Measurements from ENCODE around the gene HOXB5.
A peak's percentile ranks its signal among the peaks of the same experiment; 100 is the strongest.

HOXB5 gene

DNA sequence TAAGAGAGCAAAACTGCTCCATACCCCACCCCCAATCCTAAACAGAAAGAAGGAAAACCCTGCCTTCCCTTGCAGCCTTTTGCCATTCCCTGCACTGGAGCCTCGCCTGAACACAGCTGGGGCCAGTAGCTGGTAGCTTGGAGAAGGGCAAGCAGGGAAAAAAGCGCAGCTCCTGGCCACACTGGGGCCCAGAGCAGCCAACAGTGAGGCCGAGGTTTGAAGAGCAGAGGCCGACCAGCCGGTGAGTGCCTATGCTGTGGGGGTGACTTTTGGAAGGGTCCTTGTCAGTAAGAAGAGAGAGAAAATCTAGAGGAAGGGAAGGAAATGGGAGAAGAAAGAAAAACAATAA is 35.8 kb upstream of the HOXB5 start:
- no peak for DNase-seq (ENCODE audit: low read depth)

DNA sequence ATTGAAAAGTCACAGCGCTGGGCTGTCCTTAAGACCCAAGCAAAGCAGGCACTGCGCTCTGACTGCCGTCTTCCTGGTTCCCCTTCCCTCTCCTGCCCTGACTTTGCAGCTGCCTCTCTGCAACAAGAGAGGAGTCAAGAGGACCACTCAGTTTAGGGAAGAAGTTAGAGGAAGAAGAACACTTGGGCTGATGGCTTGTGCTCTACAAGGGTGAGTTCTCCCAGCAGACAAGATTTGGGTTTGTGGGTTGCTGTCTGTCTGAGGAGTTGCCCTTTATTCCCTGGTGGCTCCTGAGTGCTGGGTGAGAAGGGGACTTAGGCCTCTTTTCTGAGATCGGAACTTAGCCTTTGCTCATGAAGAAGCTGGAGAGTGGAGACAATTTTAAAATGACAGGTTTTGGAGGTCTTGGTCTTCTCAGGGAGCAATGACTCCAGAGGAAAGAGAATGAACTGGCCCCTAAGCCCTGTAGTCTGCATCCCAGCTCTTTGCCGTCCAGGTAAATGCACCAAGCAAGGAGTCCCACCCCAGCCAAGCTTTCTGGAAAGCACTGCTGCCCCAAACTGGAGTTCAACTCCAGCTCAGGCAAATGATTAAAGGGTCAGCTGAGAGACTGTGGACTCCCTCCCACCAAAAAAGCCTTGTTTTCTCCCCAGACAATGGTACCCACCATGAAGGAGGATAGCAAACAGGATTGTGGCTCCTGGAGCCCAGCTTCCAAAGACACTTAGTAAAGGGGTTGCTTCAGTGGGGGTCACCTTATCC is 35.3 kb upstream of the HOXB5 start:
- no peak for DNase-seq (ENCODE audit: low read depth)

DNA sequence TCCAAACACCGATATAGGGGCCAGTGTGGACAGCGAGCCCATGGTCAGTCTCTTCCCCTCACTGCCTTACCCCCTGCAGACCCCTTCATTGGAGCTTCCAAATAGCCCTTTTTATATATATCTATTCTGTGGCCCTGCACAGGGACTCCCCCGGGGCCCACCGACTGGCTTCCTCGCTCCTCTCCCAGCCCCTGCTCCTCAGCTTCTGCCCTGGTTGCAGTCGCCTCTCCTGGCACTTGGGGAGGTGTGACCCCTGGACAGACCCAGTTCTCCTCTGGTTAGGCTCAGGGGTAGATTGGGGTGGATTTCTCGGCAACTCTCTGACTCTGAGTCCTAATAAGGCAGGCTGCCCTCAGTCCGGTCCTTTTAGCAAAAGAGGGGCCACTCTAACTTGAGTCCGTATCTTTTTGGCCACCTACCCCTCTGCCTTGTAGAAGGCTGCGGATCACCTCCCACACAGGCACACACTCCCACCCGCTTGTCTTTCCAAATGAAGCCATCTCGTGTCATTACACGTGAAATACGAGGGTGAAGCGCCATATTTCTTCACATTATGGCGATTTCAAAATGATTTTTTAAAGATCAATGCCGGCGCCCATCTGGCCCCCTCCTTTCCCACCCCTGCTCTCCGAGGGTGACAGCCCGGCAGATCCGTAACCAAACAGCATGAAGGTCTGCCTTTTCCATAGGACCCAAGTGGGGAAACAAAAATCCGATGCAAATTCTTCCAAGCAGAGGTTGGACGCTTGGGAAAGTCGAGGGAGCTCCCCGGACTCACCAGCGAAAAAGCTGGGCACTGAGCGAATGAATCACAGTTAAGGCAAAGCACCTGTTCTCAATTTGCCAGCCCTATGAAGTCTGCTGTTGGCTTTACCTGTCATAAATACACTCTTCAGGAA is 34.3 kb upstream of the HOXB5 start:
- DNase-seq (ENCODE audit: low read depth): no peak

DNA sequence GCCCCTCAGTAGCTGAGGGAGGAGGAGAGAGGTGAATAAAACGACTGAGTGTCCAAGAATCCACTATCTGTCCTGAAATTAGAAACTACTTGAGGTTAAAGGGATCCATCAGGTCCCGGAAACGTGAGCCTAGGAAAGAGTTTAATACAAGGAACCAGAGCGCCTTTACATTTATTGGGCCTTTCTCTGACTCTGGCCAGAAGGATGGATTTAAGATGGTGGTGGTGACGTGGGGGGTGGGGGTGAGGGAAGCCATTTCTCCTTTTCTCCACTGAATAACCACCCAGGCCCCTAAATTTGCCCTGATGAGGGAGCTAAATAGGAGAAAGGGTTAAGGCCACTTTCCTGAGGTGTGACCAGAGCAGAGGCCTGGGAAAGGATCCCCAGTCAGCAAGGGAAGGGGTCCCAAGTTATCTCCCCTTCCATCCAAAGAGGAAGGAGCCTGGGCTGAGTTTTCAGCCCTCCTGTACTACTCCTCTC is 33.6 kb upstream of the HOXB5 start:
- DNase-seq (ENCODE audit: low read depth): no peak

DNA sequence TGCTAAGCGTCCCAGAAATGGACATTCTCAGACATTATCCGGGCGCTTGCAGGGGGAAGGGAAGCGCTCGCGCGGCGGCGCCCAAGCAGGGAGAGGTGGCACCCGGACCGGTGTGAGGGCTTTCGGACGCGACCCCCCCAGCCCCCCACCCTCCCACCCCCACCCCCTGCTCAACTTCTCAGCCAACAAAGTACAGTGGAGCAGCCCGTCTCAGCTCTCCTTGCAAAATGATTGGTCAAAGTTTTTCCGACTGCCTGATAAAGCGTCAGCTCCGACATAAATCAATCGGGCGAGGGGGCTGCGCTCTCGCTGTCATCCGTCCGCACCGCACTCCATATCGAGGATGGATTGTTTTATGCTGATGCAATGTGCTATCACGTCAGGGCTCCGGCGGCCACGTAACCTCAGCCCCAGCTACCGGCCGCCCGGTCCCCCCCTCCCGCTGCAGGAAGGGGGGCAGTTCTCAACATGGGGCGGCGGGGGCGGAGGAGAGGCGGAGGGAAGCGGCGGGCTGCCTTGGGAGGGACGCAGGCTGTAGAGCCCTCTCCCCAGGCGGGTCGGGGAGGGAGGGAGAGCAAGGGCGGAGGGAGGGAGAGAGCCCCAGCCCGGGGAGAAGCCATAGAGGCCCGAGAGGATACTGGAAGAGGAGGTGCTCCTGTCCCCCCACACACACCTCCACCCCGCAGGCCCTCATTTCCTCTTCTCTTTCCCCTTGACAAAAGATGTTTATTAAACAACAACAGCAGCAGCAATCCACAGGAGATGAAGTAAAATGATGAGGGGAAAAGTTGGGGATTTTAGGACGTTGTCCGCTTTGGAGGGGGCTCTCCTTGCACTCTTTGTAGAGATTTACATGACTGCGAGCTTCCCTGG is 32.9 kb upstream of the HOXB5 start, which contains the start of gene HOXB9:
Gene HOXB9, minus strand, starts transcription at position 114 of the 873 bp plus-strand sequence. Its CDS starts 89 bp downstream, at position 25.
- peak; percentile 49 for DNase-seq (ENCODE audit: low read depth)

DNA sequence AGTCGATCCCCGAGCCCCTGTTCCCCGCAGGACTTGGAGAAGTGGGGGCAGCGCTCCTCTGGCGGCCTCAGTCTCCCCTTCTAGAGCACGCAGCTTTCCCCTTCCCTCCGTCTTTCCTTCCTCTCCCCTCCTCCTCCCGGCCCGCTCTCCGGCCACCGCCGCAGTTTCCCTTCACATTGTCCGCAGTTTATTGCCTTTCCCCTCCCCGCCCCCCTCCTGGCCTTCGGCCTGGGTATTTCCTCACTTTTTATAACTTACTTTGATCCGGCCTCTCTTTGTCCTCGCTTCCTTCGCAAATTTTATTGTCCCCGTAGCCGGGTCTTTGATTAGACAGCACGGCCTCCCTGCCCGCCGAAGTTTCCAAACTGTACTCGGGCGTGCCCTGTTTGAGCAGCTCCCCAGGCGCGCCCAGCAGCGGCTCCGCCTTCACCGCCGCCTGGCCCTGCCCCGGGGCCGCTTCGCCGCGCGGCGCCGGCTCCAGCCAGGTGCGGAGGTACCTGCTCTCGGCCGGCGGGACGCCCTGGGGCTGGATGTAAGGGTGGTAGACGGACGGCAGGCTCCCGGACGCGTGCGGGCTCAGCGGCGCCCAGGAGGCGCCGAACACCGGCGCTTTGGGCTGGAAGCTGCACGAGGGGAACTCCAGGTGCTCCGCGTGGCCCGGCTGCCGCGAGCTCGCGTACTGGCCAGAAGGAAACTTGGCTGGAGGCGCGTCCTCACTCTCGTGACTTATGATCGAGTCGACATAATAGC is 32.1 kb upstream of the HOXB5 start:
- no peak for DNase-seq (ENCODE audit: low read depth)

DNA sequence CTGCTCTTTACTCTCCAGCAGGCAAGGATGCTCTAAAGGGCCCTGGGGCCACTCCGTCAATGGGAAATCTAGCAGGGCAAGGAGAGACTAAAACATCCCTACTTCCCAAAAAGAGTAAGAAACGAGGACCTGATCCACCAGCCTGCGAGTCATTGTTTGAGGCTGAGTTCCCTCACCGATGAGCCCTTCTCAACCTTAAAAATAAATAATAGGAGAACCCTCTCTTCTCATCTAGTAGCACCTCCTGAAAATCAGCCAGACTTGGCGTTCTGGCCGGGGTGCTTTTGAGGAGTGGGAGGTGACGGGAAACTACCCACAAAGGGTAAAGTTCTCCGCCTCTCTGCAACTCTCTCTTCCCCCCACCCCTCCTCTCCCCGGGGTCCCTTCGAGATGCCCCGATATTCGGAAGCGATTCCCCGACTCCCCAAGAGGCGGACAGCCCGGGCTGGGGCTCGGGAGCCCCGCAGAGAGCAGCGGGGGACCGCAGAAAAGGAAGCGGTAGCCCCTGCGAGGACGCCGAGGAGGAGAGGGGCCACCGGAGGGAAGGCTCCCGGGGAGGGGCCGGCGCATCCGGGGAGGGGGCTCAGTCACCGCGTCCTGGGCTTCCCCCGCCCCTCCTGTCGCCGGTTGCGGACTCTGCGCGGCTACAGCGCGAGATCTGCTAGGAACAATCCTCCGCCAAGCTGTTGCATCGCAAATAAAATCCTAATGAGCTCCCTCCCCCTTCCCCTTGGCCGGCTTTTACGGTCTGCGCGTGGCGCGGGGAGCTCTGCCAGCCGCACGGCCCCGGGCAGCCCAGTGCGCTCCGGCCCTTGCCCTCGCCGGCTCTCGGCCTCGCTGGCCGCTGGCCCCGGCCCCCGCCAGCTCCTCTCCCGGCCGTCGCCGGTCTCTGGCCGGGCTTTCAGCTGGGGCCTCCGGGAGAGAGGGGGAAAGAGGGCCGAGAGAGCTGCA is 31.2 kb upstream of the HOXB5 start:
- DNase-seq (ENCODE audit: low read depth): no peak

DNA sequence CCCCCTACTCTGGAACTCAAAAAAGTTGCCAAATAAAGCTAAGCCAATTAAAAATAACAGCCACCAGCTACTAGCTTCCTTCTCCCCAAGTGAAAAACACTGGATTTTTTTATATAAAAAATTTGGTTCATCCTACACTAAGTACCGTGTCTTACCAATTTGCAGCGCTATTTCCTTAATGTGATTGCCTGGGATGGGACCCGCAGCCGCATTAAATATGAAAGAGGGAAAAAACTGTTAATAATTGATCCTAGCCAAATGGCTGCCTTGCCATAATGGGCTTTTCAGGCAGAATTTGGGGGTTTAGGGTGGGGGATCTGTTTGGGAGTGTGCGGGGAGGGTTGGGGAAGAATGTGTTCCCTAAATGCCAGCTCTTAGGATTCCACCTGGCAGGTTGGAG is 30.5 kb upstream of the HOXB5 start:
- no peak for DNase-seq (ENCODE audit: low read depth)

DNA sequence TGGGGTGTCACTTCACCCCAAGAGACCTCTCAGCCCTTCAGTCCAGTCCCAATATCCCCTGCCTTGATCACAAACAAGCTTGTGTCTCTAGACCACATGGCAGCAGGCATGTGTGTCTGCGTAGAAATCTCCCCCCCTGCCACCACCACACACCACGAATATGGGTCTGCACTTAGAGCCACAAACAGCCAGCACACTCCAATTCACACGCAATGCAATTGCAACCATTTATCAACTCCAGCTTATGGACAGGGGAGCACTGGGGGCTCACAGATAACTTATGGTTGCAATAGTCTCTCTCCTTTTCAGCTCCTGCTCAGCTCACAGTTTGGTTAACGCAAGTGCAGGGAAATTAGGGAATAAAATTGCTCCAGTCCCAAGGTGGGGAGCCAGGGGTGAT is 30.0 kb upstream of the HOXB5 start:
- no peak for DNase-seq (ENCODE audit: low read depth)

DNA sequence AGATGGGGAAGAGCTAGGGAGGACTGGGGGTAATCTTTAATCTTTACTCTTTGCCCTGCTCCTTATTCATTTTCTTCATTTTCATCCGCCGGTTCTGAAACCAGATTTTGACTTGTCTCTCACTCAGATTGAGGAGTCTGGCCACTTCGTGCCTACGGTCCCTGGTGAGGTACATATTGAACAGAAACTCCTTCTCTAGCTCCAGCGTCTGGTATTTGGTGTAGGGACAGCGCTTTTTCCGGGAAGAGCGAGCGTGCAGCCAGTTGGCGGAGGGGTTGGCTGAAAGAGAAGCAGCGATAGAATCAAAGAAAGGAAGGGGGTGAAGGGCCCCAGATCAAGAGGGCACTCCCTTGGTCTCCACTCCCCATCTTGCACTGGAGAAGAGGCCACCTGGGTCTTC is 29.3 kb upstream of the HOXB5 start:
- no peak for DNase-seq (ENCODE audit: low read depth)

DNA sequence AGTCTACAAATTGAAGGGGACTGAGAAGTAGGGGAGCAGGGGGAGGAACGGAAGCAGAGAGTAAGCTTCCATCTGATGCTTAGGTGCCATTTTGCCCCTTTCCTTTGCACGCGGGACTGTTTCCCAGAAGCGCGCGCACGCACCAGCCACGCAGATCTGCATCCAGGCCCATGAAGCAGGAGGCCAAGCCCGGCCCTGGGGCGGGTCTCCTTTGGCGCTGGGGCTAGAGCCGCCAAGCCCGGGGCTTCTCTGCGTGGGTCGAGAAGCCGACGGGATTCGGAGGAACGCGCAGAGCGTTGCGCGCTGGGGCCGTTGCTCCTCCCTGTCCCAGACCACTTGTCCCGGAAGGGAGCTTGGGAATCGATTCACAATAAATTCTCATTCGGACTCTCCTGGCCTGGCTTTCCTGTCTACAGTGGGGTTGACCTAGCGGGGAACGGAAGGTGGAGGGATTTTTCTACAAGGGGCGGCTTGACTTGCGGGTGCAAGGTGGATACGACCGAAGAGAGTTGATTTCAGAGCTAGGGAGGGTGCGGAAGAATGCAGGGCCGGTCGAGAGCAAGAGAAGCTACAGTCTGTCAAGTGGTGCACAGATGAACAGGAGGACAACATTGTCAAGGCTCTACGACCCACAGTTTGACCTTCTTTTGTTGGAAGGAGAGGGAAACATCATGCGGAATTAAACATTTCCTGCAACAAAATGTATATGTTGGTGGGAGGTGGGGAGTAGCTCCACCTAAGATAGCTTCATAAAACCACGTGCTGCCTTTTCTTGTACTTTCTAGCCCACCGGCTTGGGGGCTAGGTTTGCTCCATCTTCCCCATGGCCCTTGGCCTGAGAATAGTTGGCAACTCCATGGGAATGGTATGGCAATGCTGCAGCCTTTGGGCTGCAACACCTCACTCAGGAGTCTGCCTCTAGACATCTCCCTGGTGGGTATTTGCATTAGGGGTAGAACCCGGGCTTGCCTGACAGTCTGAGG is 28.1 kb upstream of the HOXB5 start:
- no peak for DNase-seq (ENCODE audit: low read depth)

DNA sequence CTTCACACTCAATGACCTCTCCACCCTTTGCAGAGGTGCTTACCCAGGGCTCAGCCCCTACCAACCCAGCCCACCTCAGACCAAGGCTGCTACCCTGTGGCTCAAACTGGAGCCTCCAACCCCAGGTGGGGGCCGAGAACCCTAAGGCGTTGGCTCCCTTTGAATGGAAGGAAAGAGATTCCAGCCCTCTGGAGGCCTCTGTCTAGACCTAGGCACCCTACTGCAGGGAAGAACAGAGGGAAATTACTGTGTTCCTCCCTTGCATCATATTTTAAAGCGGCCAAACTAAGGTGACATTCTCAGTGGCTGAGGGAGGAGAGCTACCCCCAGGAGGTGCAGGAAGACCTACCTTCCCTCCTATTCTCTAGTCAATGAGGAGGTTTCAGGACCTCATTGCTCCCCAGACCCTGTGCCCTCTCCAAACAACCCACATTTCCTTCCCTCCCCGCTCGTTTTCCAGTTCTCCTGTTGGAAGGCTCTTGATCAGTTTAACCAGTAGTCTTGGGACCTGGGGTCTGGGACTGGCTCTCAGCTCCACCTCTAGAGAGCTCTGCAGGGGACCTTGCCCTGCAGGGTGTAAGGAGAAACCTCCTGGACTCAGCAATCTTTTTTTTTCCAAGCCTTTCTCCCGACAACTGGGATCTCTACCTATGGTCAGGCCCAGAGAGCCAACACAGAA is 27.0 kb upstream of the HOXB5 start:
- no peak for DNase-seq (ENCODE audit: low read depth)

DNA sequence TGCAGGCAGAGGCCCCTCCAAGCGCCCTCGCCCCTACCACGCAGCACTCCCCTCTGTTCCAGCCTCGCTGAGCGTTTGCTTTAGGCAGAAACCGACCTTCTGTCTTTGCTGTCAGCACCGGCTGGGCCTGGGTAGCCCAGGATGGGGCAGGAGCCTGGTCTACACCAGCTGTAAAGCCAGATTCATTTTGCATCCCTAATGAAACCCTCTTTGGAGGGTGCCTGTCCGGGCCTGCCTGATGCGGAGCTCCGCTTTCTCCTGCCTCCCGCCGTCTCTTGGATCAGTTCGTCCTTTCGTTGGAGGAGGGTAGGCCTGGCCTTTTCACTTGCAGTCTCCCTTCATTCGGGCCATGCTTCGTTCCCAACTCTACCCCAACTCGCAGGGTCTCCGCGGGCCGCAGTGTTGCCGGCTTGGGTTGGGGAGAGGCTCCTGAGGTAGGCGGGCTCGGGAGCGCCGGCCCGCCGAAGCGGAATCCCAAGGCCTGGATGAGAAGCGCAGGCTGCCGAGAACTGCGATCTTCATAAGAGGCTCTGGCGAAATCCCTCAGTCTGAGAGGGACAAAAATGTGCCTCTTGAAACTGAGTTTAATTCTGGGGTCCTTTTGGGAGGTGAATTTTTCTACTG is 26.4 kb upstream of the HOXB5 start:
- no peak for DNase-seq (ENCODE audit: low read depth)

DNA sequence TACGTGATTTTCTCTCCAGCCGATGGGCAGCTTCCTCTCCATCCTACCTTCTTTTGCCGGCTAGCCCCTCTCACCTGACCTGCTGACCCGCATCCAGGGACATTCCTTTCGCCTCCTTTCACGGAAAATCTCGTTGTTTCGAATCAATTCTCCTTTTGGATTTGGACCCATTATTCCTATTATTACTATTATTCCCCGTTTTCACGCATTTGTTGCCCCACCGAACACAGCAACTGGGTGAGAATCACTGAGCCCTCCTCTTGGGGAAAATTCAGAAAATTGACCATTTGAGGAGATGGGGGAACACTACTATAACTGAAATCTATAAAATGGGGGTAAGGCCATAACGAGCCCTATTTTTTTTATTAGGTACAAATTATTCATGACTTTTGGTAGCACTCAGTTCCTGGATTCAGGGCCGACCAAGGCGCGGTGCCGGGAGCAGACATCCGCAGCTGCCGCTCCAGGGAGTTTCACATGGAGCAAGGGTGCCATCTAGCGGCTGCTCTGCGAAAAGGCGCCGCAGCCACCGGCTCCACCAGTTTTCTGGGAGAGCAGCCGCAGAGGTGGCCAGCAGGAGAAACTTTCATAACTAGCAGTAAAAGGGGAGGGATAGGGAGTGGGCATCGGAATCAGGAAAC is 24.8 kb upstream of the HOXB5 start:
- DNase-seq (ENCODE audit: low read depth): peak; percentile 69

DNA sequence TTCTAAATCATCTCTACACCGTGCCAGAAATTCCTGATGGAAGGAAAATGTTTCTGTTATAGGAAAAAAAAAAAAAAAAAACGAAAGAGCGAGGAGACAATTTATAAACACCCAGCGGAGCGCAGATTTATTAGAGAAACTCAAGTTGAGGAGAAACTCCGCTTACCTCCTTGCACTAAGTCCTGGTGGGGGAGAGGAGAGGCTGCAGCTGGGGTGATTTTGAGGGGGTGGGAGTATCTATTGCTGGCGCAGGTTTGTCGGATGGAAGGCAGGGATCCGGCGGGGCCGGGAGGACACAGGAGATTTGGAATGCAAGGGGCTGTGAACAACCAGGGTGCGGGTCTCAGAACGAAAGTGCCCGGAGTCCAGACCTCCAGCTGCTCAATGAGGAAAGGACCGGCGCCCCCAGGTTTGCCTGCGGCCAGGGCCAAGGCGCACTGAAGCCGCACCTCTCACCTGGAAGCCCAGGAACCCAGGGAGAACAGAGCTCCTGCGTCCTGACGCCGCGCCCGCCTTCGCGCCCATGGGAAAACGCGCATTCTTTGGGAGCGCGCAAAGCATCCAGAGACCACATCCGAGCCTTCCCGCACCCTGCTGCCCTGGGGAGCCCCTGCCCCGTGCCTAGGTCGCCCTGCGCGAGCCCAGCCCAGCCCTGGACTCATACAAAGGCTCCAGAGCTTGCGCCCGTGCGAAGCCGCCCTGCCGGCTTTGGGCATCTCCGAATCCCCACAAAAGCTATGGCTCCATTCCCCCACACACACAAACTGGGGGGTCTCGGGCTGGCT is 24.1 kb upstream of the HOXB5 start:
- no peak for DNase-seq (ENCODE audit: low read depth)

DNA sequence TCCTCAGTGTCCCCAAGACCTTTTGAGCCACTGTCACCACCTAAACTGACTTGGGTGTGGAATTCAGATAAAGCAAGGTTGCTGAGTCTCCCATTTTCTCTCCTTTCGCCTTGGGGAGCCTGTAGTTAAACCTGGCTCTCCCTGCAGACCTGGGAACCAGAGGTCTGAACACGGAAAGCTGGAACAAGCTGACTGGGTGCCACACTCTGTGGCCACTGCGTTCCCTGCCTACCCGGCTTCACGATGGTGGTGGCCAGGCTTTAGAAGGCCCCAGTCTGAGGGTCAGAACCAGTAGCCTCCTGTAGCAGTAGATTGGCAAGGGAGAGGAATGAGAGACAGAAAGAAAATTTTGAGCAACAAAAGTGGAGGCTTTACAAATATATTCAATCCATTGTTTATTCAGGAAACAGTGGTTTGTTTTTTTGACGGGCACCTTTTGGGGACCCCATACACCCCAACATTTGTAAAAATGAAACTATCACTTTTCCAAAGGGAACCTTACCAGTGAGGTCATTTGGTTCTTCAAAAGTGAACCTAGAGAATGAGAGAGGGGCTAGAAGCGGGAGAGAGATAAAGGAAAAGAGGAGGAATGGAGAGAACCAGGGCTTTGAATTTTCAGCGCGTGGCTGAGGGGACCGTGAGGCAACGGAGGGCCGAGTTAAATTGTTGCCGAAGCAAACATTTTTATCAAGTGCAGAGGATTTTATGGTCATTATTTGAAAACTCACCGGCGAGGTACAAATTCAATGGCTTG is 23.3 kb upstream of the HOXB5 start:
- DNase-seq (ENCODE audit: low read depth): no peak

Data from activated gamma-delta T cell treated with anti-CD3 and anti-CD28 coated beads, Interleukin-2, amount 50 U/mL, for 16 hours (primary cell).